Activated CD8-positive, alpha-beta memory T cell treated with anti-CD3 and anti-CD28 coated beads, Interleukin-2, amount 10 ng/mL, durations not matched to agents 7 days and 5 days (primary cell): ENCODE results near the gene STPG1. TPM values are rescaled to one million over a fixed set of nuclear protein-coding genes. Genes with fewer than 3 reads are reported as not detected.

Experiments
- ATAC-seq: fragments of 150-1000 bp; cut with Tn5 transposase; one replicate; pipeline ENCODE4 v1.10.0; 2021; ENCODE audit warnings: moderate library complexity
- CTCF ChIA-PET: fragments of 350-600 bp; sonication (Branson Sonifier 250); formaldehyde crosslinking; loops from one replicate; lab custom pipeline; 2021; ENCODE audit warnings: antibody characterized with exemption; lab: Charles Lee
- DNase-seq: peaks from one replicate; pipeline ENCODE4 v3.0.0-alpha.2; 2020
- H3K27ac Mint-ChIP-seq: one replicate; pipeline ENCODE4 v1.8.0; 2021; ENCODE audit warnings: mild to moderate bottlenecking, mixed read lengths
- H3K27me3 Mint-ChIP-seq: one replicate; pipeline ENCODE4 v1.8.0; 2021; ENCODE audit warnings: mixed read lengths
- H3K36me3 Mint-ChIP-seq: one replicate; pipeline ENCODE4 v1.8.0; 2021; ENCODE audit warnings: mild to moderate bottlenecking, mixed read lengths
- H3K4me1 Mint-ChIP-seq: one replicate; pipeline ENCODE4 v1.8.0; 2021; ENCODE audit warnings: mixed read lengths
- H3K4me3 Mint-ChIP-seq: one replicate; pipeline ENCODE4 v1.8.0; 2021; ENCODE audit warnings: mild to moderate bottlenecking, moderate library complexity, mixed read lengths
- H3K9me3 Mint-ChIP-seq: one replicate; pipeline ENCODE4 v1.8.0; 2022; ENCODE audit warnings: low read depth, mixed read lengths
- total RNA-seq, 2 experiments: library from RNA; stranded (reverse); gene quantifications; one replicate each; pipeline ENCODE4 v1.2.3, GENCODE V29; 2021

The STPG1 gene
- total RNA-seq, 2 experiments from 2014 or later: 5.6 to 9.2 TPM

DNA sequence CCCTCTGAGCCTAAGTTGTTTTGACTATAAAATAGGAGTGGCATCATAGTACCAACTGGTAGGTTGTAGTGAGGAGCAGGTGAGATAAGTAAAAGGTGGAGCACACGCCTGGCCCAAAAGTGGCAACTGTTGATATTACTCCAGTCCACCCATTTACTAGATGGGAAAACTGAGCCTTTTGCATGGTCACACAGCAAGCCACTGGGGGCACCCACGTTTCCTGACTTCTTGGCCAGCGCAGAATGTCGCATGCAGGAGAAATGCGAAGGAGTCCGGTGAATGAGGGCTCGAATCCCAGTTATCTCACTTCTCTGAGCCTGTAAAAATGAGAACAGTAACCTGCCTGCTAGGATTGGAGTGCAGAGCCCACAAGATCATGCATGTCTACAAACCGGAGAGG is 73.6 kb downstream of the STPG1 start:
- H3K9me3 Mint-ChIP-seq: no peaks in the 10 kb centered on the region
- DNase-seq (no peak), ATAC-seq (no peak)
- H3K27ac Mint-ChIP-seq: no peak overlapping the region
- no peaks in the 10 kb centered on the region for H3K36me3 Mint-ChIP-seq
- peaks cover 2% of the 10 kb centered on the region for H3K4me1 Mint-ChIP-seq
- CTCF ChIA-PET: no interaction called here
- no peak overlapping the region for H3K4me3 Mint-ChIP-seq
- peaks cover 4% of the 10 kb centered on the region for H3K27me3 Mint-ChIP-seq

DNA sequence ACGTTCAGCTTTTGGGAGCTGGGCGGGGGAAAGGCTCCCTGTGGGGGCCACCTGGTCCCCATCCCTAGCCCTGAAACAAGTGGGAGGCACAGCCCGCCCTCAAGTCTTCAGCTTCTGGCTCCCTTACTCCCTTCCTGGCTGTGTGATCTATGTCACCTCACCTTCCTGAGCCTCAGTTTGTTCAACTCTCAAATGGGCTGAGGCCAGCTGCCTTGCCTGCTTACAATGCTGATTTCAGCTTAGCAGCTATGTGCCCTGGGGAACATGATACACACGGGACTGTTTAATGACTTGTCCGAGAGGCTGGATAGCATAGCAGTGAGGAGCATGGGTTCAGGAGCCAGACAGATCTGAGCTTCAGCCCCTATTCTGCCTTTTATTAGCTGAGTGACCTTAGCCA is 75.1 kb downstream of the STPG1 start:
- CTCF ChIA-PET: interaction anchor here (0.8 to 1.0 kb wide), 2 partner anchors 13 kb away, joined by 3 to 4 read pairs; no protein-coding TSS in a partner anchor
- H3K27me3 Mint-ChIP-seq: peaks cover 7% of the 10 kb centered on the region
- ATAC-seq (no peak), DNase-seq (no peak)
- peaks cover 2% of the 10 kb centered on the region for H3K4me1 Mint-ChIP-seq
- H3K27ac Mint-ChIP-seq: no peak overlapping the region
- H3K36me3 Mint-ChIP-seq: no peaks in the 10 kb centered on the region
- H3K4me3 Mint-ChIP-seq: no peak overlapping the region
- no peaks in the 10 kb centered on the region for H3K9me3 Mint-ChIP-seq

DNA sequence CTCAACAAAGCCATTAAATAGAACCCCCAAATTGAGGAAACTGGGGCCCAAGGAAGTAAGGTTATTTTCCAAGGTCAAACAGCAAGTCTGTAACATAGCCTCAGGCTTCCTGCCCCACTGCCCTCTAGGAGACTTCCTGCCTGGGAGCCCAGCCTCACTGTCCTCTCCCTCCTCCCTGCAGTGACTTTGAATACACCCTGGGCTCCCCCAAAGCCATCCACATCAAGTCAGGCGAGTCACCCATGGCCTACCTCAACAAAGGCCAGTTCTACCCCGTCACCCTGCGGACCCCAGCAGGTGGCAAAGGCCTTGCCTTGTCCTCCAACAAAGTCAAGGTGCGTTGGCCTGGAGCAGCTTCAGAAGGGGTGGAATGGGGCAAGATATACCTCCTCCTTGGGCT is 76.1 kb downstream of the STPG1 start:
- Mint-ChIP-seq H3K27me3 (peaks cover 8% of the 10 kb centered on the region), H3K4me3 (no peak overlapping the region), H3K9me3 (no peaks in the 10 kb centered on the region), H3K27ac (no peak overlapping the region), H3K4me1 (peaks cover 2% of the 10 kb centered on the region), H3K36me3 (no peaks in the 10 kb centered on the region)
- CTCF ChIA-PET: interaction anchor here (0.8 kb wide), 1 partner anchor 12 kb away, joined by 3 read pairs; no protein-coding TSS in a partner anchor
- ATAC-seq: no peak
- no peak for DNase-seq

DNA sequence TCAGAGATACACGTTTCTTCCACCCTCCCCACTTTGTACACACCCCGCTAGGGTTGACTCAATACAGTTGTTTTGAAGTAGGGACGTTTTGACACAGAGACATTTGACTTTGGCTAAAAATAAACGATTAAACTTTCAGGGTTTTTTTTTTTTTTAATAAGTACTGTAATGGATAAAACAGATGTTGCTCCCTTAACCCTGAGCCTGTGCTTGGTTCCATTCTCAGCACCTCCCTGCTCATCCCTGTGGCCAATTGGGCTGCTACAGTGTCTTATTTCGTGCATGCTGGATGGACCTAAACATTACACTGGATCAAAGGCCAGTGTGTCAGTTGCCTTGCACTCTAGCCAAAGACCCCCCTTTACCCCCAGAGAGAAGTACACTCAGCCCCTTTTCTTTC is 77.5 kb downstream of the STPG1 start:
- no peak overlapping the region for H3K27ac Mint-ChIP-seq
- CTCF ChIA-PET: interaction anchor here (2.0 kb wide), 1 partner anchor 134 kb away, joined by 4 read pairs; no protein-coding TSS in a partner anchor
- ATAC-seq: no peak

DNA sequence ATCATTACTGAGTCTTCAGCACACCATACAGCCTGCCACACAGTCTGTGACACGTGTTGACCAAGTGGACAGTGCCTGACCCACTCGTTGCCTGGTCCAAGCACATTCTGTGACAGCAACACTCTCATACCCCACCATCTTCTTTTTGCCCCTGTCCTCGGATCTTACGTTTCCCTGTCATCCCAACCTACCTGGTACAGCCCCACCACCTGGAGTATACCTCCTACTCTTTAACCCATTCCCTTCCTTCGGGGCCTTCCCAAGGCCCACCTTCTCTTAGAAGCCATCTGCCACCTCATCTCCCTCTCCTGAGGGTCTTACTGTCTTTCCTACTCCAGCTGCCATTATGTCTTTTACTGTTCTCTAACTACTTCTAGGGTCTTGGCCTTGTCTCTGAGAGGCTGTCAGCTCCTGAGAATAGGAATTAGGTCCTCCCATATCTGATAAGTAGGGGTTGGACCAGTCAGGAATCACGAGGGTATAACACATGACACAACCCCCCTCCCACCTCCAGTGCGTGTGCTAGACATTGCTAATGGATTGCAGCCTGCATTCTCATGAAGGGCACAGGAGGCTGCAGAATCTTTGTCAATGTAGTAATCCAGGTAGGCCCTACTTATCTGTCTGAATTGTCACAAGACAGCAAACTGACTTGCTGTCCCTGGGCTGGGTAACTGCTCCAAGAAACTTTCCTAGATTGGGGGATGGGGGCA is 81.5 kb downstream of the STPG1 start:
- H3K27ac Mint-ChIP-seq: no peak overlapping the region
- no peaks in the 10 kb centered on the region for H3K36me3 Mint-ChIP-seq
- H3K4me1 Mint-ChIP-seq: no peaks in the 10 kb centered on the region
- CTCF ChIA-PET: no interaction called here
- no peak for ATAC-seq
- no peaks in the 10 kb centered on the region for H3K9me3 Mint-ChIP-seq
- DNase-seq: no peak
- no peak overlapping the region for H3K4me3 Mint-ChIP-seq
- peaks cover 40% of the 10 kb centered on the region for H3K27me3 Mint-ChIP-seq

More for the DNA sequence above, 77.5 kb downstream of the STPG1 start:
- H3K36me3 Mint-ChIP-seq: no peaks in the 10 kb centered on the region
- no peak overlapping the region for H3K4me3 Mint-ChIP-seq
- peaks cover 2% of the 10 kb centered on the region for H3K4me1 Mint-ChIP-seq
- no peak for DNase-seq
- peaks cover 9% of the 10 kb centered on the region for H3K27me3 Mint-ChIP-seq
- no peaks in the 10 kb centered on the region for H3K9me3 Mint-ChIP-seq

DNA sequence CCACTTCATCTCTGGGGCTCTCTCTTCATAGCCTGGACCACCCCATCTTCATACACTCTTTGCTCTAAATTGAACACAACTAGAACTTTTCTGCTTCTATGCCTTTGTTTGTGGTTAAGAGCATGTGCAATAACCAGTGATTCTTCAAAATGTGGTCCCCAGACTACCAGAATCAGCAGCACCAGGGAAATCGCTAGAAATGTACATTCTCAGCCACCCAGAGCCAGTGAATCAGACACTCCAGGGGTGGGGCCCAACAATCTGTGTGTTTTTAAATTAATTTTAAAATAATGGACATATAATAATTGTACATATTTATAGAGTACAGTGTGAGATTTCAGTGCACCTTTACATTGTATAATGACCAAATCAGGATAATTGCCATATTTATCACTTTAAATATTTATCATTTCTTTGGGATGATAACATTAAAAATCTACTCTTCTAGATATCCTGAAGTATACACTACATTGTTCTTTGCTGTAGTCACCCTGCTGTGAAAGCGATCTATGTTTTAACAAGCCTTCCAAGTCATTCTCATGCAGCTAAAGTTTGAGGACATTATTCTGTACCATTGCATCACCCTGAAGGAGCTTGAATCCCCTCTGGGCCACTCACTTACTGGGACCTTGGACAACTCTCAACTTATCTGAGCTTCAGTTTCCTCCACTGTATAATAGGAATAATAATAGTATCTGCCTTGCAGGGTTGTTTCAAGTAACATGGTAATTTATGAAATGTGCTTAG is 83.6 kb downstream of the STPG1 start:
- H3K4me1 Mint-ChIP-seq: peaks cover 2% of the 10 kb centered on the region
- H3K36me3 Mint-ChIP-seq: no peaks in the 10 kb centered on the region
- H3K27ac Mint-ChIP-seq: no peak overlapping the region
- CTCF ChIA-PET: interaction anchor here (0.6 to 1.4 kb wide), 2 partner anchors 65 to 180 kb away, joined by 3 to 4 read pairs; no protein-coding TSS in a partner anchor
- no peak for ATAC-seq
- H3K4me3 Mint-ChIP-seq: no peak overlapping the region
- H3K9me3 Mint-ChIP-seq: no peaks in the 10 kb centered on the region
- H3K27me3 Mint-ChIP-seq: peaks cover 58% of the 10 kb centered on the region
- DNase-seq: no peak

DNA sequence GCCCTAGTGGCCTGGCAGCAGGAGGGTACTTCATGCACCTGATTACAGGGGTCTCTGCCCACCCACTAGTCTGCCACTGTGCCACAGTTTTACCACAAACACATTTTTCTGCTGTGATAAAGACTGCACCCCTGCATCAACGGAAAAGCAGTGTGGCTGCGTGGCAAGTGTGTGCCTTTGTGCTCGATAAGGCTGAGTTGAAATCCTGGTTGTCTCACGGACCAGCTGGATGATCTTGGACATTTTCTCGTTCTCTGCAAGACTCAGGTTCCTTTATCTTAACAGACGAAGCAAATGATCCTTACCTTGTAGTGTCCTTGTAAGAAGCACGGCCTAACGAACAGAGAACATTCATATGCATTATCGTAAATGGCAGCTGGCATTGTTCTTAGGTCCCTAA is 84.3 kb downstream of the STPG1 start:
- Mint-ChIP-seq H3K4me1 (peaks cover 2% of the 10 kb centered on the region), H3K36me3 (no peaks in the 10 kb centered on the region), H3K4me3 (no peak overlapping the region), H3K27ac (no peak overlapping the region), H3K9me3 (no peaks in the 10 kb centered on the region), H3K27me3 (peaks cover 64% of the 10 kb centered on the region)
- CTCF ChIA-PET: interaction anchor here (0.6 kb wide), 1 partner anchor 66 kb away, joined by 4 read pairs; no protein-coding TSS in a partner anchor
- DNase-seq (no peak), ATAC-seq (no peak)

DNA sequence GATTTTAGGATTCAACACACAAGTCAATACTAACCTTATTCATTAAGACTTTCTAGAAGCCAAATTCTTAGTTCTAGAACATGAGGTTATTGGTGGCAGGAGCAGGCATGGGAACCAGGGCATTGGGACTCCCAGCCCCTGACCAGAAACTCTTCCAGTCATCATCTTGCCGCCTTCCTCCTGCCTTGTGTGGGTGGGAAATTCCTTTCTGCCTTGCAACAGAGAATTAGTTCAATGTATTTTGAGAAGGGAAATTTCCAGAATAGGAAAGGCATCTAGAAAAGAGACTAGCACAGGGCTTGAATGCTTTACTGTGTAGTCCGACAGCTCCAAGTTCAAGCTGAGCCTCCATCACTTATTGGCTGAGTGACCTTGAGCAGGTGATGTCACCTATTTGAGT is 85.7 kb downstream of the STPG1 start:
- no peak for ATAC-seq
- no peaks in the 10 kb centered on the region for H3K9me3 Mint-ChIP-seq
- H3K27ac Mint-ChIP-seq: no peak overlapping the region
- no peak for DNase-seq
- no peak overlapping the region for H3K4me3 Mint-ChIP-seq
- CTCF ChIA-PET: interaction anchor here (1.1 kb wide), 1 partner anchor 57 kb away, joined by 3 read pairs; no protein-coding TSS in a partner anchor
- H3K27me3 Mint-ChIP-seq: peaks cover 74% of the 10 kb centered on the region
- peaks cover 3% of the 10 kb centered on the region for H3K4me1 Mint-ChIP-seq
- H3K36me3 Mint-ChIP-seq: no peaks in the 10 kb centered on the region

DNA sequence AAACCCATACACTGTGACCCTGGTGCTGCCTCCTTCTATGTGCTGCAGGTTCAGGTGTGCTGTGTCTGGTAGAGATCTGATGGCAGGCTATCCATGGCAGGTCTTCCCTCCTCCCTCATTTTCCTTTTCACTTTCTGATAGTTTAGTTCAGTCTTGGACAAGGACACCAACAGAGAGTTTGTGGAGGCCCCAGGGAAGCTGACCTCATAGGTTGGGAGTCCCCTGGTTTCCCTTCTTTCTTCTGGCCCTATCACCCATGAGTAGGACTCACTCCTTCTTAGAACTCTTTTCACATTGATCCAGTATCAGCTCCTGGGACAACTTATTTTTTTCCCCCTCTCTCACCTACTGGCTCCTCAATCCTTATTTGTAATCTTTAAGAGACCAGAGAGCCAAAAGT is 86.1 kb downstream of the STPG1 start:
- Mint-ChIP-seq H3K27ac (no peak overlapping the region), H3K9me3 (no peaks in the 10 kb centered on the region), H3K36me3 (no peaks in the 10 kb centered on the region), H3K4me1 (peaks cover 6% of the 10 kb centered on the region), H3K27me3 (peaks cover 78% of the 10 kb centered on the region), H3K4me3 (no peak overlapping the region)
- ATAC-seq (no peak), DNase-seq (no peak)
- CTCF ChIA-PET: no interaction called here

DNA sequence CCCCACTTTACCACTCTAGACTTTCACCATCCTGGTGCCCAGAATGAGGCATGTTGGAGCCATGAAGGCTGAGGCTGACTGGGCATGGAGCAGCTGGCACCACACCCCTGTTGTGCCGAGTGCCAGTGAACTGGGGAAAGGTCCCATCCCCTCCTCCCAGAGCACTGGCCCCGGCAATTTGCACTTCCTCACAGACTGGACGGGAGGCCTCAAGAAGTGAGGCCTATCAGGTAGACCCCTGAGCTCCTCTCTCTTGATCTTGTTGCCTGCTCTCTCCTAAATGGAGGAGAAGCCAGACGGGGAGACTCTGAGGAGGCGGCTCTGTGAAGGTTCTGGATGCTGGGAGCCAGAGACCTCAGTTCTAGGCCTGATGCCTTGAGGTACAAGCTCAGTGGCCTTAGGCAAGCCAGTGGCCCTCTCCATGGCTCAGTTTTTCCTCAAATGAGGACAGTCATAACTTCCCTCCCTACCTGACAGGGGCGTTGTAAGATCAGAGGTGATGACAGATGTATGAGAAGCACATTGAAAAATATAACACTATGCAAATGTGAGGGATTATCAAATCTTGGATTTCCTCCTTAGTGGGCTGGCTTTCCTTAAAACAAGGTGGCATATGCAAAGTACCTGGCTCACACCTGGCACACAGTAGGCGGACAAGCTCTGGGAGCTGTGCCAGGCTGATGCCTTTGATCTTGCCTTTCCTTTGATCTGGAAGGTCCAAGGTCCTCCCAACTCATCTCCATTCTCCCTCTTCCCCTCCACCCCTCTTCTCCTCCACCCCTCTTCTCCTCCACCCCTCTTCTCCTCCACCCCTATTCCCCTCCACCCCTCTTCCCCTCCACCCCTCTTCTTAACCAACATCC is 87.8 kb downstream of the STPG1 start:
- Mint-ChIP-seq H3K4me3 (no peak overlapping the region), H3K27ac (no peak overlapping the region), H3K9me3 (no peaks in the 10 kb centered on the region), H3K4me1 (peaks cover 18% of the 10 kb centered on the region), H3K36me3 (no peaks in the 10 kb centered on the region), H3K27me3 (peaks cover 87% of the 10 kb centered on the region)
- DNase-seq (no peak), ATAC-seq (no peak)
- CTCF ChIA-PET: interaction anchor here (1.2 to 2.3 kb wide), 2 partner anchors 12 to 66 kb away, joined by 3 to 8 read pairs; no protein-coding TSS in a partner anchor

DNA sequence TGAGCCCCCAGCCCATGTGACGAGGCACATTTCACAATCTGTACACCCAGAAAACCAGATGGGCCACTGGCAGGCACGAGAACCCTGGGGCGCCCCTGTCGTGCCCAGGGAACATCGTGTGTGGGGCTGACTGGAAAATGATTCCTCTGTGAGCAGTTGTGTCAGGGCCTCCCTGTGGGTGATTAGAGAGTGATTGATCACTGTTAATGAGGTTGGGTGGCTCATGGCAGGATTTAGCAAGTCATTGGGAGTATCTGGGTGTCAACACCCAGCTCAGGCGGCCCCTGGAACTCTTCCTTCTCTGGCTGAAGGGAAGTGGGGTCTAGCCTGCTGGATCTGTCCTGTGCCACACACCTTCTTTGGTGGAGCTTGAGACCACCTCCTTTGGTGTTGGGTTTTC is 88.7 kb downstream of the STPG1 start:
- Mint-ChIP-seq H3K4me1 (peaks cover 27% of the 10 kb centered on the region), H3K27me3 (peaks cover 92% of the 10 kb centered on the region), H3K9me3 (no peaks in the 10 kb centered on the region), H3K4me3 (no peak overlapping the region), H3K27ac (no peak overlapping the region), H3K36me3 (no peaks in the 10 kb centered on the region)
- no peak for DNase-seq
- CTCF ChIA-PET: interaction anchor here (1.0 to 2.3 kb wide), 3 partner anchors 67 to 175 kb away, joined by 3 to 8 read pairs (median 4); no protein-coding TSS in a partner anchor
- ATAC-seq: no peak

DNA sequence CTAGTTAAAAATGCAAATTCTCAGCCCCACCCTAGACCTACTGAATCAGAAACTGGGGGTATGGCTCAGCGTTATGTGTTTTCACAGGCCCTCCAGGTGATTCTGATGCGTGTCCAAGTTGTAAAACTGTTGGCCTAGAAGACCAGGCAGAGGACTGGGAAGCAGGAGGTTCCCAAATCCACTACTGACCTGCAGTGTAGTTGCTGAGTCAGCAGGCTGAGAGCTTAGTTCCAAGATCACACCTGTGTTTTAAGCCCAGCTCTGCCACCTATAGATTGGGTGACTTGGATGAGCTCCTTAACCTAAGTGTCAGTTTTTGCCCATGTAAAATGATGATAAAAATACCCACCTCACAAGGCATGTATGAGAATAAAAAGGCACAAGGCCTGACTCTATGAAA is 90.3 kb downstream of the STPG1 start:
- CTCF ChIA-PET: interaction anchor here (1.6 to 2.3 kb wide), 2 partner anchors 68 to 121 kb away, joined by 4 to 8 read pairs; no protein-coding TSS in a partner anchor

More for the DNA sequence above, 90.3 kb downstream of the STPG1 start:
- DNase-seq (no peak), ATAC-seq (no peak)
- peaks cover 43% of the 10 kb centered on the region for H3K4me1 Mint-ChIP-seq
- no peak overlapping the region for H3K4me3 Mint-ChIP-seq
- H3K36me3 Mint-ChIP-seq: peaks cover 1% of the 10 kb centered on the region
- H3K27me3 Mint-ChIP-seq: peaks cover 94% of the 10 kb centered on the region
- H3K27ac Mint-ChIP-seq: no peak overlapping the region
- H3K9me3 Mint-ChIP-seq: no peaks in the 10 kb centered on the region
